Measurements from ENCODE around the gene IL7R. TPM values are rescaled to one million over a fixed set of nuclear protein-coding genes. Genes with fewer than 3 reads are reported as not detected.

IL7R gene
- total RNA-seq, 1 experiment from 2014 or later, result 0.41 TPM

DNA sequence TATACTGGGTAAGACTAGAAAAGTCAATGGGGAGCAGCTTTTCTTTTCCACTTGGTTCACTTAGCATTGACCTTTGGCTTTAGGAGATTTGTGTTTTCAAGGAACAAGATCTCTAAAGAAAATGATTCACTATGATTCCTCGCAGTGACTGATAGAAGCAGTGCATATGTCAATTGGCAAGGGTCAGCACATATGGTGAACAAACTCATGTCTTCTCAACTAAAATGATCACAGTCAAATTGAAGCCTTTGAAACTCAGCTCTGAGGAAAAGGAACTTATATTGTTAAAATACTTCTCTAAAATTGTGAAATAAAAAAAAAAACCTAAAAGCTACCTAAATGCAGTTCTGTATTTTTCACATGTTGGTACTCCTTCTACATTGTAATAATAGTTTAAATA, 43.2 kb upstream of the IL7R start:
- no peak overlapping the region for H3K4me2 ChIP-seq
- BruUV-seq (replicated peaks), result no TSS peak
- no peaks in the 10 kb centered on the region for H3K27me3 ChIP-seq (ENCODE audit: insufficient read depth, low read depth)
- no peaks in the 10 kb centered on the region for H3K9me3 ChIP-seq (ENCODE audit: insufficient read depth, low read depth)
- ChIA-PET CTCF (interaction anchor here (0.6 kb wide), 1 partner anchor 75 kb away, joined by 4 read pairs; no protein-coding TSS in a partner anchor), POLR2A (ENCODE audit: unreplicated experiment) (no interaction called here)
- intact Hi-C loops (cut with micrococcal nuclease; ENCODE audit: unreplicated experiment), result no loop called here
- no peaks in the 10 kb centered on the region for H3K9me2 ChIP-seq (ENCODE audit: insufficient read depth)
- H3F3A ChIP-seq (ENCODE audit: insufficient read depth, low read depth), result no peaks in the 10 kb centered on the region
- TF ChIP-seq CTCF (conservative IDR thresholded peaks at IDR 0.05) (no peak), EZH2 (IDR thresholded peaks at IDR 0.05; ENCODE audit: low read depth) (no peak)
- no peak for DNase-seq
- H3K4me1 ChIP-seq (replicated peaks; ENCODE audit: insufficient read depth), result 0 out of 2 replicates have a peak, but pooled peaks cover 12% of the 10 kb centered on the region
- H3K4me3 ChIP-seq, result no peak overlapping the region
- no peaks in the 10 kb centered on the region for H3K36me3 ChIP-seq (ENCODE audit: low read depth)
- H2AFZ ChIP-seq, result no peak overlapping the region
- H3K27ac ChIP-seq, result no peak overlapping the region
- no peaks in the 10 kb centered on the region for H4K20me1 ChIP-seq (ENCODE audit: insufficient read depth)
- no peaks in the 10 kb centered on the region for H3K79me2 ChIP-seq (ENCODE audit: low read depth)

GRCh38 chr5:35815089-35815936, 41.4 kb upstream of the IL7R start:
- H3K9me3 ChIP-seq (ENCODE audit: insufficient read depth, low read depth), result no peaks in the 10 kb centered on the region
- ChIA-PET CTCF (interaction anchor here (0.6 kb wide), 1 partner anchor 36 kb away, joined by 3 read pairs; no protein-coding TSS in a partner anchor), POLR2A (ENCODE audit: unreplicated experiment) (no interaction called here)
- intact Hi-C loops (cut with micrococcal nuclease; ENCODE audit: unreplicated experiment), result no loop called here
- H3F3A ChIP-seq (ENCODE audit: insufficient read depth, low read depth), result no peaks in the 10 kb centered on the region
- TF ChIP-seq CTCF (conservative IDR thresholded peaks at IDR 0.05), result peak; percentile 59; the same call in 1 of the 2 replicates
- TF ChIP-seq EZH2 (IDR thresholded peaks at IDR 0.05; ENCODE audit: low read depth), result no peak
- H3K4me3 ChIP-seq, result no peak overlapping the region
- no peak overlapping the region for H3K27ac ChIP-seq
- no peaks in the 10 kb centered on the region for H3K36me3 ChIP-seq (ENCODE audit: low read depth)
- H4K20me1 ChIP-seq (ENCODE audit: insufficient read depth), result no peaks in the 10 kb centered on the region
- H3K4me1 ChIP-seq (replicated peaks; ENCODE audit: insufficient read depth), result 0 out of 2 replicates have a peak, but pooled peaks cover 12% of the 10 kb centered on the region
- H2AFZ ChIP-seq, result no peak overlapping the region
- no peaks in the 10 kb centered on the region for H3K9me2 ChIP-seq (ENCODE audit: insufficient read depth)
- no TSS peak for BruUV-seq (replicated peaks)
- DNase-seq, result no peak
- no peaks in the 10 kb centered on the region for H3K79me2 ChIP-seq (ENCODE audit: low read depth)
- no peaks in the 10 kb centered on the region for H3K27me3 ChIP-seq (ENCODE audit: insufficient read depth, low read depth)
- no peak overlapping the region for H3K4me2 ChIP-seq

GRCh38 chr5:35816881-35817521, 39.7 kb upstream of the IL7R start:
- CTCF ChIA-PET, result no interaction called here
- POLR2A ChIA-PET (ENCODE audit: unreplicated experiment), result no interaction called here
- Histone ChIP-seq H3F3A (ENCODE audit: insufficient read depth, low read depth) (no peaks in the 10 kb centered on the region), H3K4me3 (no peak overlapping the region), H3K4me1 (replicated peaks; ENCODE audit: insufficient read depth) (no peaks in the 10 kb centered on the region), H2AFZ (no peak overlapping the region), H3K79me2 (ENCODE audit: low read depth) (no peaks in the 10 kb centered on the region), H4K20me1 (ENCODE audit: insufficient read depth) (no peaks in the 10 kb centered on the region), H3K4me2 (no peak overlapping the region), H3K9me2 (ENCODE audit: insufficient read depth) (no peaks in the 10 kb centered on the region), H3K36me3 (ENCODE audit: low read depth) (no peaks in the 10 kb centered on the region), H3K27me3 (ENCODE audit: insufficient read depth, low read depth) (no peaks in the 10 kb centered on the region), H3K9me3 (ENCODE audit: insufficient read depth, low read depth) (no peaks in the 10 kb centered on the region), H3K27ac (no peak overlapping the region)
- intact Hi-C loops (cut with micrococcal nuclease; ENCODE audit: unreplicated experiment), result no loop called here
- peak in 1 of 2 experiments; percentile 34 for DNase-seq
- no TSS peak for BruUV-seq (replicated peaks)
- TF ChIP-seq CTCF (conservative IDR thresholded peaks at IDR 0.05) (no peak), EZH2 (IDR thresholded peaks at IDR 0.05; ENCODE audit: low read depth) (no peak)

All from PC-9 (cell line).